ENCODE data around the gene SPECC1L. TPM values are rescaled to one million over a fixed set of nuclear protein-coding genes. Genes with fewer than 3 reads are reported as not detected.

The SPECC1L gene
- total RNA-seq, 4 donors from 2014 or later, result 63.6 to 116 (median 90.1) TPM

DNA sequence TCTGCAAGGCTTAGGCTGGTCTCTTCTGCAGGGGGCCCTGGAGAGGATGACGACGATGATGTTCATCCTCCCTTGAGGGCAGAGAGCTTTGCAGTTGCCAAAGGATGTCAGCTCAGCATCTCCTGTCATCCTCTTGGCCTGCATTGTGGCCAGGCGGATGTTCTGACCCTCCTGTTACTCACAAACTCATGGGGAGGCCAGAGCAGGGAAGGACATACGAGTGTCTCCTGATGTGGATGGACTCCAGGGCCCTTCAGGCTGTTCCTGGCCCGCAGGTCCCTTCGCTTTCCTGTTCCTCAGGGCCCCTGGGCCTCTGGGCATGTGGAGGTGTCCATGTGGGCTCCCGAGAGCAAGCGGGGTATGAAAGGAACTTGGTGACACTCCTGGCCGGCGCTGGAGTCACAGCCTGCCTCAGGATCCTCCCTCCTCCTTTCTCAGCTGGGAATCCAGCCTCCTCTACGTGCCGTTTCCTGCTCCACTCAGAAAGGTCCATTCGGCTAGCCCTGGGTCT lies 165.3 kb downstream of the SPECC1L start:
- Histone ChIP-seq H3K4me1 (peaks cover 44 to 56% (median 50%) of the 10 kb centered on the region in 4 donors), H3K36me3 (peaks cover 0 to 1% (median 0%) of the 10 kb centered on the region in 4 donors), H3K4me3 (no peak overlapping the region), H3K9me3 (no peaks in the 10 kb centered on the region), H3K27ac (replicated peaks in 1 of 4) (peak overlapping the region in 3 of 4 donors; percentile 28 to 58 (median 32)), H3K27me3 (no peaks in the 10 kb centered on the region)
- DNase-seq (ENCODE audit: extremely low spot score), result no peak
- intact Hi-C loops (cut with DNase I), result no loop called here
- peak in 1 of 2 donors; percentile 21 for TF ChIP-seq POLR2AphosphoS5 (IDR thresholded peaks at IDR 0.05)
- TF ChIP-seq POLR2A (IDR thresholded peaks at IDR 0.05; ENCODE audit: low read depth), result no peak
- WGBS, result 93% methylated on average over 12 of the region's 13 CpGs

DNA sequence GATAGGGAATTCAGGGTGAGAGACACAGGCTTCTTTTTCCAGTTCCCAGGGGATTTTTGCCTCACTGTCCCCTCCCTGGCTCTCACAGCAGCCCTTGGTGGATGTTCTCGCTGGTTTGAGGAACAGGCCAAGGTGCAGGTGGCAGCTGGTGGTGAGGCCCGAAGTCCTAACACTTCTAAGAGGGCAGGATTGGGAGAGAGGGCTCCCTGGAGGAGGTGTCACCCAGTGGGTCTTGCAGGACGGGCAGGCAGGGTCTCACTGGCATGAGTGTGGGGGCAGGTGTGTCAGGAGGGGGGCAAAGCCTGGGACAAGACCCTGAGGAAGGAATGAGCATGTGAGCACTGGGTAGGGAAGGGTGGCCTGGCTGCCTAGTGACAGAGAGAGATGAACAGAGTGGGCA lies 165.9 kb downstream of the SPECC1L start:
- no peaks in the 10 kb centered on the region for H3K27me3 ChIP-seq
- intact Hi-C loops (cut with DNase I), result no loop called here
- H3K4me1 ChIP-seq, result peaks cover 38 to 55% (median 48%) of the 10 kb centered on the region in 4 donors
- H3K9me3 ChIP-seq, result no peaks in the 10 kb centered on the region
- no peak overlapping the region for H3K4me3 ChIP-seq
- WGBS, result 81% methylated on average over 2 of the region's 3 CpGs
- TF ChIP-seq POLR2AphosphoS5 (IDR thresholded peaks at IDR 0.05), result no peak
- TF ChIP-seq, protein P1, sequence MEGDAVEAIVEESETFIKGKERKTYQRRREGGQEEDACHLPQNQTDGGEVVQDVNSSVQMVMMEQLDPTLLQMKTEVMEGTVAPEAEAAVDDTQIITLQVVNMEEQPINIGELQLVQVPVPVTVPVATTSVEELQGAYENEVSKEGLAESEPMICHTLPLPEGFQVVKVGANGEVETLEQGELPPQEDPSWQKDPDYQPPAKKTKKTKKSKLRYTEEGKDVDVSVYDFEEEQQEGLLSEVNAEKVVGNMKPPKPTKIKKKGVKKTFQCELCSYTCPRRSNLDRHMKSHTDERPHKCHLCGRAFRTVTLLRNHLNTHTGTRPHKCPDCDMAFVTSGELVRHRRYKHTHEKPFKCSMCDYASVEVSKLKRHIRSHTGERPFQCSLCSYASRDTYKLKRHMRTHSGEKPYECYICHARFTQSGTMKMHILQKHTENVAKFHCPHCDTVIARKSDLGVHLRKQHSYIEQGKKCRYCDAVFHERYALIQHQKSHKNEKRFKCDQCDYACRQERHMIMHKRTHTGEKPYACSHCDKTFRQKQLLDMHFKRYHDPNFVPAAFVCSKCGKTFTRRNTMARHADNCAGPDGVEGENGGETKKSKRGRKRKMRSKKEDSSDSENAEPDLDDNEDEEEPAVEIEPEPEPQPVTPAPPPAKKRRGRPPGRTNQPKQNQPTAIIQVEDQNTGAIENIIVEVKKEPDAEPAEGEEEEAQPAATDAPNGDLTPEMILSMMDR (IDR thresholded peaks at IDR 0.05), result no peak
- TF ChIP-seq EP300 (IDR thresholded peaks at IDR 0.05), result no peak
- no peak for TF ChIP-seq POLR2A (IDR thresholded peaks at IDR 0.05; ENCODE audit: low read depth)
- DNase-seq (ENCODE audit: extremely low spot score), result no peak
- H3K27ac ChIP-seq (replicated peaks in 1 of 4), result peak overlapping the region in 3 of 4 donors; percentile 28 to 58 (median 32)
- peaks cover 0 to 8% (median 5%) of the 10 kb centered on the region in 4 donors for H3K36me3 ChIP-seq

DNA sequence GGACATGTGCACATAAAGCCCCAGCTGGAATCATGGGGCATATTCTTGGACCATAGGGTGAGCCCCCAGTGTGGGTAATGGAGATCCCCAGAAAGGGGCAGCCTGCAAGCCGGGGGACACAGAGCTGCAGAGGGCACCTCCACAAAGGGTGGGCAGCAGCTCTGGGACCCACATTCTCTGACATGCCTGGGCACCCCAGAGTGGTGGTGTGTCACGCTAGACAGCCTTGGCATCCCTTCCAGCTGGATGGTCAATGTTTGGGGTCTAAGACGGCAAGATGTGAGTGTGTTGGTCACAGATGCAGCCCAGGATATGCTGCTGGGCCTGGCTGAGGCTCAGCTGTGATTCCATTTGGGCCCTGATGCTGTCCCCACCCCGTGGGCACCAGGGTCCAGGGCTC lies 166.5 kb downstream of the SPECC1L start:
- DNase-seq (ENCODE audit: extremely low spot score), result no peak
- H3K9me3 ChIP-seq, result no peaks in the 10 kb centered on the region
- intact Hi-C loops (cut with DNase I), result no loop called here
- TF ChIP-seq, protein P1 (IDR thresholded peaks at IDR 0.05), result no peak
- no peak for TF ChIP-seq EP300 (IDR thresholded peaks at IDR 0.05)
- TF ChIP-seq POLR2AphosphoS5 (IDR thresholded peaks at IDR 0.05), result no peak
- no peak for TF ChIP-seq POLR2A (IDR thresholded peaks at IDR 0.05; ENCODE audit: low read depth)
- WGBS, result 96% methylated on average over 3 of the region's 4 CpGs
- H3K4me1 ChIP-seq, result peaks cover 34 to 53% (median 43%) of the 10 kb centered on the region in 4 donors
- H3K4me3 ChIP-seq, result no peak overlapping the region
- no peak overlapping the region for H3K27ac ChIP-seq (replicated peaks in 1 of 4)
- no peaks in the 10 kb centered on the region for H3K27me3 ChIP-seq
- H3K36me3 ChIP-seq, result peaks cover 0 to 13% (median 9%) of the 10 kb centered on the region in 4 donors

DNA sequence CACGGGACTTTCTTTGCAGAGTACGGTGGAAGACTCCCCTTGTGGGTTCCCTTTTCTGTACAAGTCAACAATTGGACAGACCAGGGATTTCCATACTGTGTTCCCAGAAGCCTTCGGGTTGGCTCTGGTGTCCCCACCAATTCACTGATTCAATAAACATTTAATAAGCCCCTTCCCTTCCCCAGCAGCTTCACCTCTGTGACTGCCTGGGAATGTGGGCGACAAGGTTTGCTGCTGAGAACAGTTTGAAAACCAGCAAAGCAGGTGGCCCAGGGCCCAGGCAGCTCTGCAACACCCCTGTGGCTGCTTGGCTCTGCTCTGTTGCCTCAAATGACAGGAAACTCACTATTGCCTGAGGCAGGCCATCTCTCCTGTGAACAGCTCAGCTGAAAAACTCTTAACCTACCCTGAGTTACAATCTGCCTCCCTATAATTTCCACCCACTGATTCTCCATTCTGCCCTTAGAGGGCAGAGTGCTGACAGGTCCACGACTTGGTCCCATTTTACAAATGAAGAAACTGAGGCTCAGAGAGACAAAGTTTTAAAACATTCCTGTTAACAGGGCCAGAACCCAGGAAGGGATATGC lies 167.2 kb downstream of the SPECC1L start:
- no peaks in the 10 kb centered on the region for H3K27me3 ChIP-seq
- no peak overlapping the region for H3K4me3 ChIP-seq
- peaks cover 0 to 14% (median 10%) of the 10 kb centered on the region in 4 donors for H3K36me3 ChIP-seq
- DNase-seq (ENCODE audit: extremely low spot score), result no peak
- 90% methylated on average over 5 of the region's 5 CpGs for WGBS
- intact Hi-C loops (cut with DNase I), result no loop called here
- peaks cover 27 to 47% (median 35%) of the 10 kb centered on the region in 4 donors for H3K4me1 ChIP-seq
- TF ChIP-seq, protein P1 (IDR thresholded peaks at IDR 0.05), result no peak
- TF ChIP-seq POLR2A (IDR thresholded peaks at IDR 0.05; ENCODE audit: low read depth) (no peak), POLR2AphosphoS5 (IDR thresholded peaks at IDR 0.05) (no peak), EP300 (IDR thresholded peaks at IDR 0.05) (no peak)
- no peak overlapping the region for H3K27ac ChIP-seq (replicated peaks in 1 of 4)
- no peaks in the 10 kb centered on the region for H3K9me3 ChIP-seq

DNA sequence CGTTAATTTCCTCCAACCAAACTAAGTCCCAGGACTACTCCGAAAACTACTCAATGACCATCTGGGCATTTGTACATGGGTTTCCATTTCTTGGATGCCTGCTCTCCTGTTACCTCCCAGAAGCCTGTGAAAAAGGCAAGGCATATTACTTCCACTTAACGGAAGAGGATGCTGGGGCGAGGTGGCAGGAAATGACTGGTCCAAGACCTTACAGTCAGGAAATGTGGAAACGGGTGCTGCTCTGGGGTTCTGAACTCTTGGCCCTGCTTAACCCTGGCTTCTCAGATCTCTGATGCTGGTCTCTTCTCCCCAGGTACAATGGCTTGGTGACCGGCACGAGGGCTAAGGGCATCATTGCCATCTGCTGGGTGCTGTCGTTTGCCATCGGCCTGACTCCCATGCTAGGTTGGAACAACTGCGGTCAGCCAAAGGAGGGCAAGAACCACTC lies 169.7 kb downstream of the SPECC1L start:
- 79% methylated on average over 9 of the region's 10 CpGs for WGBS

More for the DNA sequence above, 169.7 kb downstream of the SPECC1L start:
- Histone ChIP-seq H3K4me3 (no peak overlapping the region), H3K4me1 (peaks cover 2 to 23% (median 11%) of the 10 kb centered on the region in 4 donors), H3K27ac (replicated peaks in 1 of 4) (no peak overlapping the region), H3K9me3 (no peaks in the 10 kb centered on the region), H3K36me3 (peaks cover 0 to 14% (median 10%) of the 10 kb centered on the region in 4 donors), H3K27me3 (no peaks in the 10 kb centered on the region)
- DNase-seq (ENCODE audit: extremely low spot score), result no peak
- TF ChIP-seq, protein P1 (IDR thresholded peaks at IDR 0.05), result no peak
- TF ChIP-seq POLR2AphosphoS5 (IDR thresholded peaks at IDR 0.05) (no peak), EP300 (IDR thresholded peaks at IDR 0.05) (no peak), POLR2A (IDR thresholded peaks at IDR 0.05; ENCODE audit: low read depth) (no peak)
- intact Hi-C loops (cut with DNase I), result no loop called here
